Measurements from ENCODE around the gene UPP1.

DNA sequence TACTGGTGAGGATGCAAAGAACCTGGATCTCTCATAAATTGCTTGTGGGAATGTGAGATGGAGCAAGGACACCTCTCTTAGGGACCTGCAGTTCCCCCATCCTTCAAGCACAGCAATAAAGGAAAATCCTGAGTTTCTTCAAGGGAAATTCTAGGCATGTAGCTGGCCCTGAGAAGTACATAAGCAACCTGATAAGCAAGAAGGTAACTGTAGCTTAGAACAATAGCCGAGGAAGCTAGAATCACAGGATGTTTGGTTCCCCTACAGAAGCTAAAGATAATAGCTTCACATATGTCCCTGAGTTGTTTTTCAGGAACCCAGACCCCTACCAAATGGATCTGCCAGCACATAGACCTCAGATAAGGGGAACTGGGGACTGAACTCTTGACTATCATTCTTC lies 11.6 kb upstream of the UPP1 start:
- TF ChIP-seq, protein P1, sequence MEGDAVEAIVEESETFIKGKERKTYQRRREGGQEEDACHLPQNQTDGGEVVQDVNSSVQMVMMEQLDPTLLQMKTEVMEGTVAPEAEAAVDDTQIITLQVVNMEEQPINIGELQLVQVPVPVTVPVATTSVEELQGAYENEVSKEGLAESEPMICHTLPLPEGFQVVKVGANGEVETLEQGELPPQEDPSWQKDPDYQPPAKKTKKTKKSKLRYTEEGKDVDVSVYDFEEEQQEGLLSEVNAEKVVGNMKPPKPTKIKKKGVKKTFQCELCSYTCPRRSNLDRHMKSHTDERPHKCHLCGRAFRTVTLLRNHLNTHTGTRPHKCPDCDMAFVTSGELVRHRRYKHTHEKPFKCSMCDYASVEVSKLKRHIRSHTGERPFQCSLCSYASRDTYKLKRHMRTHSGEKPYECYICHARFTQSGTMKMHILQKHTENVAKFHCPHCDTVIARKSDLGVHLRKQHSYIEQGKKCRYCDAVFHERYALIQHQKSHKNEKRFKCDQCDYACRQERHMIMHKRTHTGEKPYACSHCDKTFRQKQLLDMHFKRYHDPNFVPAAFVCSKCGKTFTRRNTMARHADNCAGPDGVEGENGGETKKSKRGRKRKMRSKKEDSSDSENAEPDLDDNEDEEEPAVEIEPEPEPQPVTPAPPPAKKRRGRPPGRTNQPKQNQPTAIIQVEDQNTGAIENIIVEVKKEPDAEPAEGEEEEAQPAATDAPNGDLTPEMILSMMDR (IDR thresholded peaks at IDR 0.05 in 2 of 3, conservative IDR thresholded peaks at IDR 0.05 in 1 of 3; ENCODE audit: control insufficient read depth in 2 of 3, extremely low read depth in 1 of 3, insufficient read depth in 1 of 3, low read depth in 3 of 3, low read length in 3 of 3): no peak
- TF ChIP-seq CHD1 (IDR thresholded peaks at IDR 0.05; ENCODE audit: low read depth, low read length) (no peak), YY1 (IDR thresholded peaks at IDR 0.05; ENCODE audit: low read depth, low read length) (no peak), SPI1 (IDR thresholded peaks at IDR 0.05; ENCODE audit: borderline replicate concordance, insufficient read depth, low read depth, low read length) (no peak), RCOR1 (conservative IDR thresholded peaks at IDR 0.05; ENCODE audit: low read depth, low read length) (no peak)
